Aorta (tissue), 5 donors: ENCODE measurements around the gene CDCA7L. TPM values are rescaled to one million over a fixed set of nuclear protein-coding genes. Genes with fewer than 3 reads are reported as not detected.

Source experiments
- ATAC-seq: fragments of 200-7000 bp; cut with Tn5 transposase; one replicate; pipeline ENCODE4 v1.9.1; 2022; ENCODE audit warnings: moderate library complexity; ENCODE audit not compliant: low FRiP score
- DNase-seq, 2 donors: peaks; one replicate each; pipeline ENCODE4 v3.0.0-alpha.2; 2020
- H3K27ac ChIP-seq, 2 donors: one replicate each; pipeline ENCODE4 v1.5.1; 2013; ENCODE audit warnings: low read length in 2 of 2, mild to moderate bottlenecking in 2 of 2, moderate library complexity in 2 of 2, control low read depth in 1 of 2, inconsistent platforms in 1 of 2, low read depth in 1 of 2
- H3K27me3 ChIP-seq, 2 donors: one replicate each; pipeline ENCODE4 v1.6.1; 2013; ENCODE audit warnings: control low read depth in 1 of 2, low read length in 1 of 2, mild to moderate bottlenecking in 1 of 2, moderate library complexity in 1 of 2; ENCODE audit not compliant: insufficient read depth in 2 of 2, control insufficient read depth in 1 of 2
- H3K36me3 ChIP-seq, 2 donors: one replicate each; pipeline ENCODE4 v1.6.1; 2013; ENCODE audit warnings: control low read depth in 1 of 2, low read length in 1 of 2, mild to moderate bottlenecking in 1 of 2; ENCODE audit not compliant: insufficient read depth in 2 of 2, control insufficient read depth in 1 of 2
- H3K4me1 ChIP-seq, 2 donors: one replicate each; pipeline ENCODE4 v1.6.1; 2013; ENCODE audit warnings: low read length in 2 of 2, control low read depth in 1 of 2, mild to moderate bottlenecking in 1 of 2, moderate library complexity in 1 of 2; ENCODE audit not compliant: insufficient read depth in 2 of 2, control insufficient read depth in 1 of 2
- H3K4me3 ChIP-seq, 2 donors: one replicate each; pipeline ENCODE4 v1.5.1; 2013; ENCODE audit warnings: low read length in 2 of 2, control low read depth in 1 of 2, mild to moderate bottlenecking in 1 of 2
- H3K9me3 ChIP-seq: one replicate; pipeline ENCODE4 v1.6.1; 2013; ENCODE audit warnings: mild to moderate bottlenecking, low read length; ENCODE audit not compliant: control insufficient read depth
- WGBS, 2 donors: extraction: QIAGEN DNeasy Blood & Tissue Kit; methylation state at CpG; one replicate each; pipeline ENCODE4 v1.1.7; 2013; 5-methylcytosine and 5-hydroxymethylcytosine counted together
- intact Hi-C, 2 donors: fragments of 100-400 bp; cut with DNase I; formaldehyde crosslinking; loops; one replicate each; pipeline versions ENCODE4 v1.14.2 to v1.15.0; 2022
- polyA plus RNA-seq, 2 donors: library from polyadenylated mRNA; stranded (reverse); fragments of 200-250 nt; gene quantifications; one replicate each; pipeline ENCODE4 v1.2.3, GENCODE V29; 2013
- total RNA-seq, 2 donors: library from RNA; stranded (reverse); fragmentation: NEBNext Ultra II Directional; extraction: Animal tissue kit (Norgen Biotek cat#: 25700); gene quantifications; one replicate each; pipeline ENCODE4 v1.2.1, GENCODE V29; 2021
- donor health status: healthy with polysubstance abuse.
- donor health status: Bipolar disorder and iron deficiency.
- donor health status: DM: no; HTN: no; CAD: no.
- donor health status: DM: no; HTN: no; CAD: no.
- donor health status: DM: yes; HTN: yes; CAD: no.

Gene CDCA7L
- total and polyA plus RNA-seq, 4 donors: 4.1 to 7.2 (median 4.9) TPM

DNA sequence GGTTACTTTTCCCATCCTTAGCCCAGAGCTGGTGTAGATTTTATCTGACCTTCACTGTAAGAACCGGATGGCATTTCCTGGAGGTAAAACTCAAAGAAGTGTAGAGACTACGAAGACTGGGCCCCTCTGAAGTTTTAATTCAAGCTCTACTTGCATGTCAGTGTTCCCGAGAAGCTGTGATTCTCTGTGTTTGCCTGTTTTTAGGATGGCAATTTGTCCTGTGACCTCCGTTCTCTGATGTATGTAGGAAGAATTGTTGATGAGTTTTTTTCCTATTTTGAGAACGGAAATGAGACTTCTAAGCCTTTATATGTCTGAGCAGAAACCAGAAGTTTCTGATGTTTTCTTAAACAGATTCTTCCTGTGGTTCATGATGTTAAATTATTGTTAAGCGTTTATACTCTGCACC is 94.1 kb downstream of the CDCA7L start:
- Histone ChIP-seq H3K4me1 (no peaks in the 10 kb centered on the region), H3K36me3 (no peaks in the 10 kb centered on the region), H3K9me3 (no peaks in the 10 kb centered on the region), H3K27ac (no peak overlapping the region), H3K27me3 (no peaks in the 10 kb centered on the region), H3K4me3 (no peak overlapping the region)
- intact Hi-C loops: no loop called here
- WGBS, 2 donors: 38 to 43% methylated on average over 6 of the region's 6 CpGs
- DNase-seq: no peak
- no peak for ATAC-seq
